Thymus (tissue), 11 donors: ENCODE results near the gene RAD21L1. TPM values are rescaled to one million over a fixed set of nuclear protein-coding genes. Genes with fewer than 3 reads are reported as not detected.
"Not testable (repeated sequence)": the region's sequence is repeated elsewhere in the genome, so short reads cannot be mapped to it uniquely, and the experiment has no call there.

Source experiments
- DNase-seq, 9 donors: peaks; one replicate each; pipeline ENCODE4 v3.0.0-alpha.2; 2013; ENCODE audit warnings: low spot score in 9 of 9, low read depth in 6 of 9, missing footprints in 1 of 9
- H3K27ac ChIP-seq, 2 donors: one replicate each; pipeline ENCODE4 v1.5.1; 2013; ENCODE audit warnings: control low read depth in 1 of 2, low read depth in 1 of 2, low read length in 1 of 2, mild to moderate bottlenecking in 1 of 2, moderate library complexity in 1 of 2
- H3K27me3 ChIP-seq, 2 donors: one replicate each; pipeline ENCODE4 v1.5.1; 2013; ENCODE audit warnings: low read length in 1 of 2; ENCODE audit not compliant: control insufficient read depth in 2 of 2, insufficient read depth in 1 of 2
- H3K36me3 ChIP-seq, 2 donors: one replicate each; pipeline ENCODE4 v1.5.1; 2013; ENCODE audit warnings: low read length in 1 of 2, mild to moderate bottlenecking in 1 of 2, moderate library complexity in 1 of 2; ENCODE audit not compliant: control insufficient read depth in 2 of 2, insufficient read depth in 2 of 2
- H3K4me1 ChIP-seq, 2 donors: one replicate each; pipeline ENCODE4 v1.5.1; 2013; ENCODE audit warnings: low read length in 2 of 2; ENCODE audit not compliant: control insufficient read depth in 2 of 2, insufficient read depth in 2 of 2
- H3K4me3 ChIP-seq, 2 donors: one replicate each; pipeline ENCODE4 v1.5.1; 2013; ENCODE audit warnings: low read length in 2 of 2, control low read depth in 1 of 2, mild to moderate bottlenecking in 1 of 2
- H3K9me3 ChIP-seq, 2 donors: one replicate each; pipeline ENCODE4 v1.5.1; 2013; ENCODE audit warnings: low read length in 1 of 2, mild to moderate bottlenecking in 1 of 2; ENCODE audit not compliant: control insufficient read depth in 2 of 2, insufficient read depth in 1 of 2
- WGBS: extraction: QIAGEN DNeasy Blood & Tissue Kit; methylation state at CpG from one replicate; pipeline ENCODE4 v1.1.7; 2013; 5-methylcytosine and 5-hydroxymethylcytosine counted together
- polyA plus RNA-seq: library from polyadenylated mRNA; stranded (reverse); fragments of 200-250 nt; gene quantifications from one replicate; pipeline ENCODE4 v1.2.3, GENCODE V29; 2013
- total RNA-seq: library from RNA; stranded (reverse); fragments of 120-200 nt; gene quantifications from one replicate; pipeline ENCODE4 v1.2.4, GENCODE V29; 2013
- donor health status: healthy.

RAD21L1 gene
- total and polyA plus RNA-seq, 2 donors: not detected

DNA sequence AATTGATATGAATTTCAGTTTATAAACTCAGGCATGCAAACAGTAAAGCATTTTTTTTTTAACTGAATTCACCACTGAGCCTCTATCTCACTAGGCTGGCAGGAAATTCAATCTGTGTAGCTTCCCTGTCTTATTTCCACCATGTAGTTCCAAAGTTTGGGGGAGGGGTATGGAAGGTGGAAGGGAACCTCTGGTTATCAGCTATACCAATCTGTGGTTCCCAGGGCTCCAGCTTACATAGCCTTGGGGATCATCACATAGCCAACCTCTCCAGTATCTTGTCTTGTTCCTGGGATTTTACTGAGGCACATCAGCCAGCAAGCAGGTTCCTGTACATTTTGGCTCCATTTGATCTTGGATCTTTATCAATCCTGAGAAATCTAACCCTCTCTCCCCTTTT is 15.6 kb downstream of the RAD21L1 start:
- Histone ChIP-seq H3K36me3 (no peaks in the 10 kb centered on the region), H3K4me3 (no peak overlapping the region), H3K27me3 (no peaks in the 10 kb centered on the region), H3K4me1 (no peaks in the 10 kb centered on the region), H3K9me3 (no peaks in the 10 kb centered on the region), H3K27ac (no peak overlapping the region)
- DNase-seq: no peak

DNA sequence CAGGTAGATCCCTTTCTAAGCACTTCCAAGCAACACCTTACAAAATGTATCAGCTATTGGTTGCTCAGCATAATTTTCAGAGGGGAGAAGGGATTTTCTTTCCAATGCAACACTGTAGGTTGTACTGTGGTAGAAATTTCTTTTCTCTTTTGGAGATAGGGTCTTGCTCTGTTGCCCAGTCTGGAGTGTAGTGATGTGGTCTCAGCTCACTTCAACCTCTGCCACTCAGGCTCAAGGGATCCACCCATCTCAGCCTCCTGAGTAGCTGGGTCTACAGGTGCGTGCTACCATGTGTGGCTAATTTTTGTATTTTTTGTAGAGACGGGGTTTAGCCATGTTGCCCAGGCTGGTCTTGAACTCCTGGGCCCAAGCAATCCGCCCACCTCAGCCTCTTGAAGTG is 16.3 kb downstream of the RAD21L1 start:
- Histone ChIP-seq H3K27me3 (no peaks in the 10 kb centered on the region), H3K4me3 (no peak overlapping the region), H3K27ac (no peak overlapping the region), H3K9me3 (no peaks in the 10 kb centered on the region), H3K4me1 (no peaks in the 10 kb centered on the region), H3K36me3 (no peaks in the 10 kb centered on the region)
- no peak for DNase-seq
- 83% methylated on average over 3 of the region's 3 CpGs for WGBS

- WGBS: 12% methylated on average over 2 of the region's 2 CpGs
- Histone ChIP-seq H3K27me3 (no peaks in the 10 kb centered on the region), H3K4me3 (no peak overlapping the region), H3K27ac (no peak overlapping the region), H3K4me1 (no peaks in the 10 kb centered on the region), H3K36me3 (no peaks in the 10 kb centered on the region), H3K9me3 (no peaks in the 10 kb centered on the region)
- no peak for DNase-seq
Observed at GRCh38 chr20:1242530-1242929, 16.7 kb downstream of the RAD21L1 start.

DNA sequence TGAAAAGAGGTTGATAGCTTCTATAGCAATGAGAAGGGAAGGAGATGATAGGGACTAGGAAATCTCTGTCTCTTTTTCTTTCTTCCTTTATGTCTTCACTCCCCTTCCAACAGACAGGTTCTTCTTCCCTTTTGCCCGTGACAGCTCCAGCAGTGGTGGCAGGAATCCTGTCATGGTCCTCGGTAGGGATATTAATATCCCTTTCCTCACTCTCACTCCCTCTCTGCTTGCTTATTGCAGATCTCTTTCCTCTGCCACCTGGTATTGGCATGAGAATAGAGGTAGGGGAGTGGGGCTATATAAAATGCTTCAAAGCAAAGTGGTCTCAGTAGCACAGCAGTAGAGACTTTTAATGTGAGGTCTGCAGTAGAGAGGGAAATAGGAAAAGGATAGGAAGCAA is 19.7 kb downstream of the RAD21L1 start:
- Histone ChIP-seq H3K27me3 (no peaks in the 10 kb centered on the region), H3K9me3 (no peaks in the 10 kb centered on the region), H3K4me1 (no peaks in the 10 kb centered on the region), H3K36me3 (no peaks in the 10 kb centered on the region), H3K4me3 (no peak overlapping the region), H3K27ac (no peak overlapping the region)
- WGBS: 84% methylated on average over 2 of the region's 2 CpGs
- DNase-seq: no peak

DNA sequence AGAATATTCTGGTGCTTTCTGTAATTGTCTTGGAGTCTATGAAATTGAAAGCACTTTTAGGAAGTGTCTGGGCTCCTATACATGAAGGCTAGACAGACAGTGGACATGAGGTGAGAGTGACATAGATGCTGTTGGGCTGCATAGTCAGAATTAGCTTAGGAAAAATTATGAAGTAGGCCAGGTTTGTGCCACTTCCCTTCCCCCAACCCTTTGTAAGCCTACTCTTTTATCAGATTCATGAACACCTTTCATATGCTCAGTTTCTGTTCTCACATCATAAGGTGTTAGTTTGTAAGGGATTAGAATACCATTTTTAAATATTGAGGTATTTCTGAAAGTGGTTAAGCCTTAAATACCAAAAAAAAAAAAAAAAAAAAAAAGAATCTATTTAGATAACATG is 21.8 kb downstream of the RAD21L1 start:
- Histone ChIP-seq H3K36me3 (no peaks in the 10 kb centered on the region), H3K27ac (no peak overlapping the region), H3K27me3 (no peaks in the 10 kb centered on the region), H3K4me3 (no peak overlapping the region), H3K9me3 (no peaks in the 10 kb centered on the region), H3K4me1 (no peaks in the 10 kb centered on the region)
- DNase-seq: no peak

- H3K4me1 ChIP-seq, H3K27me3 ChIP-seq, DNase-seq, H3K9me3 ChIP-seq, H3K27ac ChIP-seq, H3K4me3 ChIP-seq, H3K36me3 ChIP-seq: not testable (repeated sequence)
- 97% methylated on average over 2 of the region's 2 CpGs for WGBS
Observed at GRCh38 chr20:1250282-1250681, 24.4 kb downstream of the RAD21L1 start.

DNA sequence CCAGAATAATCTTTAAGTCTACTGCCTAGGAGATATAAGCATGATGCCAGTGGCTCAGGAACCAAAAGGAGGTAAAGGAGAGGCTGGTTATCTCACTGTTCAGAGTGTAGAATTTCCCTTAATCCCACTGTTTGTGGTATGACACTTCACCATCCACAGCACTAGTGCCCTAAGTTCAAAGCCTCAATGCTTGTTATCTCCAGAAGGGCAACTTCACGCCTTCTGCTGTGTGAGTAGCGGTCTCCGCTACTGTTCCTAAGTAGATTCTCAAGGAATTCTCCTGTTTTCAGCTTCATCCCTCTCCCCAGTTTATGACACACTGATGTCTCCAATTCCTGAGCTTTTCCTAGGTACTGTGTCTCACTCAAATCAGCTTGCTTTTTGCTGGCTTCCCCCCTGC is 26.6 kb downstream of the RAD21L1 start:
- no peak for DNase-seq
- Histone ChIP-seq H3K36me3 (no peaks in the 10 kb centered on the region), H3K27me3 (no peaks in the 10 kb centered on the region), H3K27ac (no peak overlapping the region), H3K9me3 (no peaks in the 10 kb centered on the region), H3K4me1 (no peaks in the 10 kb centered on the region), H3K4me3 (no peak overlapping the region)
- 80% methylated on average over 3 of the region's 3 CpGs for WGBS

DNA sequence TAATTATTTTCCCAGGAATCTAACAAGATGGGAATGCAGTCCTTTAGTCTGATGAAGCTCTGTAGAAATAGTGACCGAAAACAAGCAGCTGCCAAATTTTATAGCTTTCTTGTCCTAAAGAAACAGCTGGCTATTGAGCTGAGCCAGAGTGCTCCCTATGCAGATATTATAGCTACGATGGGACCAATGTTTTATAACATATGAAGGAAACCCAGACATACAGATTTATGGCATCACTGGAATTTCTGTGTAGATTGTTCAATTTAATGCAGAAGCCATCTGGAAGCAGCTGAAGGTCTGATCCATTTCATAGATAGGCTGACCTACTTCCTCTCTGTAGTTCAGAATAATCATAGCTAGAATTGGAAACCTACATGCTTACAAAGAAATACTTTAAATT is 28.4 kb downstream of the RAD21L1 start:
- H3K27ac ChIP-seq: no peak overlapping the region
- DNase-seq: no peak
- H3K4me1 ChIP-seq: no peaks in the 10 kb centered on the region
- WGBS: 56% methylated on average over 2 of the region's 2 CpGs
- no peaks in the 10 kb centered on the region for H3K36me3 ChIP-seq
- H3K9me3 ChIP-seq: no peaks in the 10 kb centered on the region
- peaks cover 0 to 3% of the 10 kb centered on the region in 2 donors for H3K27me3 ChIP-seq
- H3K4me3 ChIP-seq: no peak overlapping the region

GRCh38 chr20:1255675-1256074 is 29.8 kb downstream of the RAD21L1 start:
- no peak for DNase-seq
- 87% methylated on average over 2 of the region's 2 CpGs for WGBS
- H3K27ac ChIP-seq: no peak overlapping the region
- peaks cover 0 to 3% of the 10 kb centered on the region in 2 donors for H3K27me3 ChIP-seq
- H3K36me3 ChIP-seq: no peaks in the 10 kb centered on the region
- no peaks in the 10 kb centered on the region for H3K4me1 ChIP-seq
- no peak overlapping the region for H3K4me3 ChIP-seq
- no peaks in the 10 kb centered on the region for H3K9me3 ChIP-seq

DNA sequence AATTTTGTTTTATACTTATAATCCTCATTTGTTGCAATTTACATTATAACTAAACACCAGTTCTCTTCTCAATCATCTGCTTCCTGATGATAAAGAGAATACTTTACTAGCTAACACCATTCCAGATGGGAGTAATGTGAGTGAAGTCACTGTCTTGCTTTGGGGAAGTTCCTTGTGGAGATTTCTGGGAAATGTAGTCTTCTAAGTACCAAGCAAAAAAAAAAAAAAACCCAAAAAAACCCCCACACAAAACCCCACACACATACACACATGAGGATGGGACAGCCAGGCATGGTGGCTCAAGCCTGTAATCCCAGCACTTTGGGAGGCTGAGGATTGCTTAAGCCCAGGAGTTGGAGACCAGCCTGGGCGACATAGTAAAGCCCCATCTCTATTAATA is 38.0 kb downstream of the RAD21L1 start:
- peaks cover 0 to 40% of the 10 kb centered on the region in 2 donors for H3K27me3 ChIP-seq
- DNase-seq: no peak
- no peaks in the 10 kb centered on the region for H3K36me3 ChIP-seq
- no peak overlapping the region for H3K27ac ChIP-seq
- 97% methylated on average over 1 of the region's 1 CpG for WGBS
- H3K9me3 ChIP-seq: peaks cover 0 to 7% of the 10 kb centered on the region in 2 donors
- peaks cover 2 to 4% of the 10 kb centered on the region in 2 donors for H3K4me1 ChIP-seq
- no peak overlapping the region for H3K4me3 ChIP-seq
